Glutamatergic neuron (in vitro differentiated cells): ENCODE results near the gene AKT1. TPM values are rescaled to one million over a fixed set of nuclear protein-coding genes. Genes with fewer than 3 reads are reported as not detected.
A peak's percentile ranks its signal among the peaks of the same experiment; 100 is the strongest.

Experiments used
- DNase-seq: peaks from one replicate; pipeline ENCODE4 v3.0.0; 2022
- H3K27ac Mint-ChIP-seq: one replicate; pipeline ENCODE4 v1.8.0; 2020; ENCODE audit warnings: mild to moderate bottlenecking, mixed read lengths, inconsistent platforms; ENCODE audit not compliant: unreplicated experiment
- H3K27me3 Mint-ChIP-seq: one replicate; pipeline ENCODE4 v1.8.0; 2020; ENCODE audit warnings: mild to moderate bottlenecking, moderate library complexity, mixed read lengths, inconsistent platforms; ENCODE audit not compliant: unreplicated experiment
- H3K36me3 Mint-ChIP-seq: one replicate; pipeline ENCODE4 v1.8.0; 2020; ENCODE audit warnings: mild to moderate bottlenecking, mixed read lengths, inconsistent platforms; ENCODE audit not compliant: unreplicated experiment
- H3K4me1 Mint-ChIP-seq: one replicate; pipeline ENCODE4 v1.8.0; 2020; ENCODE audit warnings: mild to moderate bottlenecking, low read depth, mixed read lengths, inconsistent platforms; ENCODE audit not compliant: unreplicated experiment
- H3K4me3 Mint-ChIP-seq: one replicate; pipeline ENCODE4 v1.8.0; 2020; ENCODE audit warnings: mild to moderate bottlenecking, mixed read lengths, inconsistent platforms; ENCODE audit not compliant: unreplicated experiment
- H3K9me3 Mint-ChIP-seq: one replicate; pipeline ENCODE4 v1.8.0; 2020; ENCODE audit warnings: mild to moderate bottlenecking, moderate library complexity, mixed read lengths, inconsistent platforms; ENCODE audit not compliant: unreplicated experiment
- total RNA-seq: library from RNA; stranded (reverse); fragmentation: NEBNext Ultra II Directional; extraction: Animal tissue kit (Norgen Biotek cat#: 25700); gene quantifications from one replicate; pipeline ENCODE4 v1.2.1, GENCODE V29; 2021; ENCODE audit not compliant: unreplicated experiment
- TF ChIP-seq, protein P1 (sequence below): fragments of 200-600 bp; sonication (generic); IDR thresholded peaks from one replicate; pipeline ENCODE4 v1.5.0; 2021; ENCODE audit not compliant: partially characterized antibody, unreplicated experiment

The AKT1 gene
- total RNA-seq, 1 donor from 2014 or later: 300 TPM

DNA sequence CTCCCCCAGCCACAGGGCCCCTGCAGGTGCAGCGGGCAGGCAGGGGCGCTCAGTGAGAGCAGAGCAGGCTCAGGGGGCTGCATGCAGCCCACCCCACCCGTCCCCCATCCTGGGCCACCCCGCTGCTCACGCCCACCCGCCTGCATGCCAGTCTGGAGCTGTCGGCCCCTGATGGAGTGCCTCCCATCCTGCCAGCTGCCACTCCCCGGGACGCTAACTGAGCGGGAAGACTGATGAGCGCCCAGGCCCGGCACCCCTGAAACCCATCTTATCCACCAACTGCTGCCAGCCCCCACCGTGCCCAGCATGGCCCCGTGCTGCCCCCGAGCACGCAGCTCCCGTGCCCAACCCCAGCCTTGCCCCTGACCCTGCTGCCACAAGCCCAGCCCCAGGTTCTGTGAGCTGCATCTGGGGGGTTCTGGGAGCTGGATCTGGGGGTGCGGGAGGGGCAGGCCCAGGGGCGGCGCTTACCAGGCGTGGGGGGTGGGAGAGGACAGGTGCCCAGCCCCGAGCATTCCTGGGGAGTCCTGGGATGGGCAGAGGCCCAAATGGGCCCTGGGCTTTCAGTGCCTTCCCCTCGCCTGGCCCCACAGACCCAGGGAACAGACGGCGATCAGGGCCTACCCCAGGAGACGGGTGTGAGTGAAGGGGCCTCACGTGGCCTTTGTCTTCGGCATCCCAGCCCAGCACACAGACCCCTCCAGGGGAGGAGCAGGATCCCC, 13.3 kb downstream of the AKT1 start:
- H3K27ac Mint-ChIP-seq: peak overlapping the region; percentile 55
- H3K9me3 Mint-ChIP-seq: peaks cover 3% of the 10 kb centered on the region
- H3K36me3 Mint-ChIP-seq: no peaks in the 10 kb centered on the region
- peak; percentile 10 for DNase-seq
- peaks cover 6% of the 10 kb centered on the region for H3K4me1 Mint-ChIP-seq
- peaks cover under 1% of the 10 kb centered on the region for H3K27me3 Mint-ChIP-seq
- TF ChIP-seq, protein P1, sequence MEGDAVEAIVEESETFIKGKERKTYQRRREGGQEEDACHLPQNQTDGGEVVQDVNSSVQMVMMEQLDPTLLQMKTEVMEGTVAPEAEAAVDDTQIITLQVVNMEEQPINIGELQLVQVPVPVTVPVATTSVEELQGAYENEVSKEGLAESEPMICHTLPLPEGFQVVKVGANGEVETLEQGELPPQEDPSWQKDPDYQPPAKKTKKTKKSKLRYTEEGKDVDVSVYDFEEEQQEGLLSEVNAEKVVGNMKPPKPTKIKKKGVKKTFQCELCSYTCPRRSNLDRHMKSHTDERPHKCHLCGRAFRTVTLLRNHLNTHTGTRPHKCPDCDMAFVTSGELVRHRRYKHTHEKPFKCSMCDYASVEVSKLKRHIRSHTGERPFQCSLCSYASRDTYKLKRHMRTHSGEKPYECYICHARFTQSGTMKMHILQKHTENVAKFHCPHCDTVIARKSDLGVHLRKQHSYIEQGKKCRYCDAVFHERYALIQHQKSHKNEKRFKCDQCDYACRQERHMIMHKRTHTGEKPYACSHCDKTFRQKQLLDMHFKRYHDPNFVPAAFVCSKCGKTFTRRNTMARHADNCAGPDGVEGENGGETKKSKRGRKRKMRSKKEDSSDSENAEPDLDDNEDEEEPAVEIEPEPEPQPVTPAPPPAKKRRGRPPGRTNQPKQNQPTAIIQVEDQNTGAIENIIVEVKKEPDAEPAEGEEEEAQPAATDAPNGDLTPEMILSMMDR: no peak
- no peak overlapping the region for H3K4me3 Mint-ChIP-seq

DNA sequence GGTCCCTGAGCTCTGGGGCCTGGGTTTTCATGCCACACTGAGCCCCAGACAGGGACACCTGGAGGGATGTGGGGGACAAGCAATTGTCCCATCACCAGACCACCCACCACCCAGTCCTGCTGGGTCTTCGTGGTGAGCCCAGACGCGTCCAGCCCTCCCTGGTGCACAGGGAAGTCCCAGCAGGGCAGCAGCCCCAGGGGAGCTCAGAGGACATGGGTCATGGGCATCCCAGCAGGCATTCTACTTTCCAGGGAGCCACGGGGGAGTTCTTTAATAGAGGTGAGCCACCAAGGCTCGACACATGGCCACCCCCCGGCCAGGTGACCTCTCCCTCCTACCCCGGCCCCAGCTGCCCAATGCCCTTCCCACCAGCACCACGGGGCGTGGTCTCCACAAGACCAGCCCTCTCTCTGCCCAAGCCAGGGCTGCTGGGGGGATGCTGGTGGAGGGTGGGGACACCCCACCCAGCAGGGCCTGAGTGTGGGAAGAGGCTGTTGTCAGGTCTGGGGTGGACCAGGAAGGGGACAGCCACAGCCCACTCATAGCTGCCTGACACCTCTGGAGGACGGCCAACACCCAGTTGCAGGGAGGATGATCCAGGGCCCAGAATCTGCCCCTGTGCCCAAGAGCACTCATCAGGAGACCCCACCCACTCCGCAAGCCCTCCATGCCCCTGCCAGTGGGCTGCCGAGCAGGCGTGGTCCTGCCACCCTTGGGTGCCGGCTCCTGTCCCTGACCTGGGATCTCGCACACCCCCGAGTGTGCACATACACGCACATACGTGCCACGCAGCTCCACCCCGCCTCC, 14.1 kb downstream of the AKT1 start:
- DNase-seq: peak; percentile 12
- peaks cover 3% of the 10 kb centered on the region for H3K9me3 Mint-ChIP-seq
- H3K27me3 Mint-ChIP-seq: peaks cover 6% of the 10 kb centered on the region
- no peaks in the 10 kb centered on the region for H3K36me3 Mint-ChIP-seq
- peaks cover 6% of the 10 kb centered on the region for H3K4me1 Mint-ChIP-seq
- H3K27ac Mint-ChIP-seq: no peak overlapping the region
- no peak overlapping the region for H3K4me3 Mint-ChIP-seq
- TF ChIP-seq, protein P1: no peak

DNA sequence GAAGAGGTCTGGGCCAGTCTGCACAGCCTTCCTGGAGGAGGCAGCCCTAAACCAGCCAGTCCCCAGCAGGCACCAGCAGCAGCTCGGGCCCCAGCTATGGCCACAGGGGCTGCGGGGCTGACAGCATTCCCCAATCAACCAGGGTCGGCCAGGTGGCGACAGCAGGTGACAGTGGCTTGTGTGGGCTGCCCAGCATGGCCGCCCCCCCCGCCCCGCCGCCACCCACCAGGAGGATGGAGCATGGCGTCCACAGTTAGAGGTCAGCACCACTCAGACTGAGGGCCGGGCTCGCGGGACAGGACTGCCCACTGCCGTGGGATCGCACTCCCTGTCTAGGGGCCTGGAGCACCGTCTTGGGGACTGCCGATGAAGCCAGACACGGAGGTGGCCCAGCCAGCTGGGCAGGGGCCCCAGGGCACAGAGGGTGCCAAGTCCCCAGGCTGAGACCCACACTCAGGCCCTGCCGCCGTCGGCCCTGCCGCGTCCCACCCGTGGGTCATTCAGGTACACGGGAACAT, 15.0 kb downstream of the AKT1 start:
- Mint-ChIP-seq H3K27me3 (peaks cover 6% of the 10 kb centered on the region), H3K4me1 (peaks cover 6% of the 10 kb centered on the region), H3K27ac (no peak overlapping the region), H3K4me3 (no peak overlapping the region), H3K9me3 (peaks cover 8% of the 10 kb centered on the region), H3K36me3 (no peaks in the 10 kb centered on the region)
- peak; percentile 14 for DNase-seq
- TF ChIP-seq, protein P1: no peak

DNA sequence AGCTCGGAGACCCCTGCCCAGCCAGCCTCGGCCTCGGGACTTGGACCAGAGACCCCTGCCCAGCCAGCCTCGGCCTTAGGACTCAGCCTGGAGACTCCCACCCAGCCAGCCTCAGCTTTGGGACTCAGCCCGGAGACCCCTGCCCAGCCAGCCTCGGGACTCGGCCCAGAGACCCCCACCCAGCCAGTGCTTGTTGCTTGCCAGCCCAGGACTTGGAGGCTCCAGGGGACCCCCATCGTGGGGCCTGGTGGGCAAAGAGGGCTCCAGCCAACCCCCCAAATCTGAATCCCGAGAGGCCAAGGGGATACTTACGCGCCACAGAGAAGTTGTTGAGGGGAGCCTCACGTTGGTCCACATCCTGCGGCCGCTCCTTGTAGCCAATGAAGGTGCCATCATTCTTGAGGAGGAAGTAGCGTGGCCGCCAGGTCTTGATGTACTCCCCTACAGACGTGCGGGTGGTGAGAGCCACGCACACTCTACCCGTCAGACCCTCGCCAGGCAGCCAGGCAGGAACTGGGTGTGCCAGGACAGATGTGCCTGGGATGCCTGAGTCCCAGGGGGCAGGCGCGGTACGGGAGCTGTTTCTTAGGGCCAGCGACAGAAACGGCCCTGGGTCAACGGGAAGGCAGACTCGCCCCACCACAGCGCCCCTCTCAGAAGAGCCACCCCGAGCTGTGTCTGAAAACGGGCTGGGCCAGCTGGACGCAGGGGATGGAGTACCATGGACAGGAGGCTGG, 15.6 kb downstream of the AKT1 start:
- Mint-ChIP-seq H3K27ac (no peak overlapping the region), H3K36me3 (no peaks in the 10 kb centered on the region), H3K9me3 (peaks cover 8% of the 10 kb centered on the region), H3K4me1 (peaks cover 6% of the 10 kb centered on the region), H3K27me3 (peaks cover 7% of the 10 kb centered on the region), H3K4me3 (no peak overlapping the region)
- peak; percentile 11 for DNase-seq
- TF ChIP-seq, protein P1: no peak
